Hepatocyte (in vitro differentiated cells): ENCODE data around the gene LRRC1. TPM values are rescaled to one million over a fixed set of nuclear protein-coding genes. Genes with fewer than 3 reads are reported as not detected.

Source experiments
- DNase-seq: peaks from one replicate; pipeline ENCODE4 v3.0.0-alpha.2; 2016; ENCODE audit warnings: low spot score
- H2AFZ ChIP-seq: fragments of 200-600 bp; sonication (generic); 2 replicates; pipeline ENCODE4 v1.6.0; 2016; ENCODE audit warnings: antibody characterized with exemption, mild to moderate bottlenecking
- H3K27ac ChIP-seq: fragments of 200-600 bp; sonication (generic); 2 replicates; pipeline ENCODE4 v1.5.1; 2016; ENCODE audit warnings: mild to moderate bottlenecking
- H3K27me3 ChIP-seq: fragments of 200-600 bp; sonication (generic); 2 replicates; pipeline ENCODE4 v1.6.1; 2016
- H3K36me3 ChIP-seq: fragments of 200-600 bp; sonication (generic); replicated peaks from 2 replicates; pipeline ENCODE4 v1.5.1; 2016; ENCODE audit warnings: low read depth; ENCODE audit not compliant: insufficient read depth
- H3K4me1 ChIP-seq: fragments of 200-600 bp; sonication (generic); 2 replicates; pipeline ENCODE4 v1.5.1; 2016; ENCODE audit warnings: mild to moderate bottlenecking, moderate library complexity; ENCODE audit not compliant: insufficient read depth
- H3K4me2 ChIP-seq: fragments of 200-600 bp; sonication (generic); 2 replicates; pipeline ENCODE4 v1.6.0; 2016
- H3K4me3 ChIP-seq: fragments of 200-600 bp; sonication (generic); 2 replicates; pipeline ENCODE4 v1.5.1; 2016; ENCODE audit warnings: mild to moderate bottlenecking
- H3K79me2 ChIP-seq: fragments of 200-600 bp; sonication (generic); 2 replicates; pipeline ENCODE4 v1.6.0; 2017; ENCODE audit warnings: mild to moderate bottlenecking
- H3K9me2 ChIP-seq: fragments of 200-600 bp; sonication (generic); replicated peaks from 2 replicates; pipeline ENCODE4 v1.6.0; 2017; ENCODE audit warnings: mild to moderate bottlenecking; ENCODE audit not compliant: insufficient read depth
- H3K9me3 ChIP-seq: fragments of 200-600 bp; sonication (generic); 2 replicates; pipeline ENCODE4 v1.5.1; 2016; ENCODE audit warnings: low read depth, mild to moderate bottlenecking
- H4K20me1 ChIP-seq: fragments of 200-600 bp; sonication (generic); 2 replicates; pipeline ENCODE4 v1.6.0; 2016; ENCODE audit warnings: mild to moderate bottlenecking; ENCODE audit not compliant: insufficient read depth, poor library complexity, severe bottlenecking
- EZH2 ChIP-seq: fragments of 200-600 bp; sonication (generic); IDR thresholded peaks from 2 replicates; pipeline ENCODE4 v1.6.1; 2016; ENCODE audit warnings: antibody characterized with exemption, mild to moderate bottlenecking, borderline replicate concordance
- EZH2phosphoT487 ChIP-seq: fragments of 200-600 bp; sonication (generic); IDR thresholded peaks from one replicate; pipeline ENCODE4 v1.6.1; 2018; ENCODE audit warnings: antibody characterized with exemption, mild to moderate bottlenecking, low read depth, moderate library complexity; ENCODE audit not compliant: unreplicated experiment, severe bottlenecking
- WGBS: methylation state at CpG from one replicate; pipeline ENCODE4 v1.1.6; 2016; ENCODE audit warnings: low lambda C conversion rate; ENCODE audit errors: missing lambda C conversion rate; 5-methylcytosine and 5-hydroxymethylcytosine counted together
- polyA plus RNA-seq: library from polyadenylated mRNA; unstranded; fragments of >200 nt; fragmentation: Nextera tagmentation; extraction: Ambion mirVana; gene quantifications from 2 replicates; pipeline ENCODE4 v1.2.1, GENCODE V29; 2016
- total RNA-seq: library from RNA; depleted of rRNA; stranded (reverse); fragments of >200 nt; gene quantifications from 2 replicates; pipeline ENCODE4 v1.2.3, GENCODE V29; 2014
- TF ChIP-seq, protein P1 (sequence below): fragments of 200-600 bp; sonication (generic); IDR thresholded peaks from 2 replicates; pipeline ENCODE4 v1.5.1; 2016; ENCODE audit warnings: antibody characterized with exemption, mild to moderate bottlenecking; ENCODE audit not compliant: poor library complexity

The LRRC1 gene
- total and polyA plus RNA-seq, 2 experiments from 2014 or later = 54.3 to 61.4 TPM

DNA sequence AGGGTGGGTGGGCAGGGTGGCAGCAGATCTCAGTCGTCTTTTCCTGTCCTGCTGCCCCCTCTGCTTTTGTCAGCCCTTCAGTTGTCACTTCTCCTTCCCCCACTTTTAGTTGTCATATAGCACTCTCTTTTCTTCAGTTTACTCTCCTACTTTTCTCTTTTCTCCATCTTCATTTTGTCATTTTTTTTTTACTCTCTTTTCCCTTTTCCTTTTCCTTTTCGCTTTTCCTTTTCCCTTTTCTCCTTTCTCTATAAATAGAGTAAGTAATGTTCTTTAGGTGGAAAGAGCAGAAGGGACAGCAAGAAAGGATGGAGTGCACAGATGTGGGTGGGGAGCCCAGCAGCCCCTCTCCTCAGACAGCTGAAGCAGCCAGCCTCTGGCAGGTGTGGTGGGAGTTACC lies 108.6 kb downstream of the LRRC1 start:
- H3K27me3 ChIP-seq = no peaks in the 10 kb centered on the region
- no peaks in the 10 kb centered on the region for H3K9me2 ChIP-seq
- no peak overlapping the region for H3K4me3 ChIP-seq
- 89% methylated on average over 2 of the region's 2 CpGs for WGBS
- no peak overlapping the region for H2AFZ ChIP-seq
- TF ChIP-seq, protein P1, sequence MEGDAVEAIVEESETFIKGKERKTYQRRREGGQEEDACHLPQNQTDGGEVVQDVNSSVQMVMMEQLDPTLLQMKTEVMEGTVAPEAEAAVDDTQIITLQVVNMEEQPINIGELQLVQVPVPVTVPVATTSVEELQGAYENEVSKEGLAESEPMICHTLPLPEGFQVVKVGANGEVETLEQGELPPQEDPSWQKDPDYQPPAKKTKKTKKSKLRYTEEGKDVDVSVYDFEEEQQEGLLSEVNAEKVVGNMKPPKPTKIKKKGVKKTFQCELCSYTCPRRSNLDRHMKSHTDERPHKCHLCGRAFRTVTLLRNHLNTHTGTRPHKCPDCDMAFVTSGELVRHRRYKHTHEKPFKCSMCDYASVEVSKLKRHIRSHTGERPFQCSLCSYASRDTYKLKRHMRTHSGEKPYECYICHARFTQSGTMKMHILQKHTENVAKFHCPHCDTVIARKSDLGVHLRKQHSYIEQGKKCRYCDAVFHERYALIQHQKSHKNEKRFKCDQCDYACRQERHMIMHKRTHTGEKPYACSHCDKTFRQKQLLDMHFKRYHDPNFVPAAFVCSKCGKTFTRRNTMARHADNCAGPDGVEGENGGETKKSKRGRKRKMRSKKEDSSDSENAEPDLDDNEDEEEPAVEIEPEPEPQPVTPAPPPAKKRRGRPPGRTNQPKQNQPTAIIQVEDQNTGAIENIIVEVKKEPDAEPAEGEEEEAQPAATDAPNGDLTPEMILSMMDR = no peak
- TF ChIP-seq EZH2 = no peak
- no peak for TF ChIP-seq EZH2phosphoT487
- peaks cover 4% of the 10 kb centered on the region for H3K36me3 ChIP-seq
- H3K4me1 ChIP-seq = no peaks in the 10 kb centered on the region
- H4K20me1 ChIP-seq = no peaks in the 10 kb centered on the region
- DNase-seq = no peak
- H3K27ac ChIP-seq = no peak overlapping the region
- no peaks in the 10 kb centered on the region for H3K9me3 ChIP-seq
- H3K79me2 ChIP-seq = no peaks in the 10 kb centered on the region
- H3K4me2 ChIP-seq = no peak overlapping the region

DNA sequence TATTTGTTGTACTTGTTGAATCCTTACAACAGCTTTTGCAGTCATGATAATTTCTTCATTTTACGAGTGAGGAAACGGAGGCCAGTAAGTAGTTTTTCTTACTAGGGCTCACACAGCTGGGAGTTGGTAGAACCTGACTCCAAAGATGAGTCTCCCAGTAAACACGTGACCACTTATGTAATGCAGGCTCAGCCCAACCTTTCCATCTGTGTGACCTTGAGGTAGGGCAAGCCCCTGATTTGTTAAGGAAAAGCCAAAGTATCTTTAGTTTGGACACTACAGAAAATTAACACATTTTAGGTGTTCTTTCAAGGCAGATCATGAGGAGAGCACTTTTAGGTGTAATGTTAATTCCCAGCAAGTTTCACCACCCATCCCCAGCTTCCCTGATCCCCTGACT lies 111.3 kb downstream of the LRRC1 start:
- no peak for TF ChIP-seq EZH2phosphoT487
- TF ChIP-seq, protein P1 = no peak
- no peak for TF ChIP-seq EZH2
- Histone ChIP-seq H3K4me1 (no peaks in the 10 kb centered on the region), H3K27ac (no peak overlapping the region), H3K4me2 (no peak overlapping the region), H3K9me2 (no peaks in the 10 kb centered on the region), H3K9me3 (no peaks in the 10 kb centered on the region), H3K4me3 (no peak overlapping the region), H3K27me3 (no peaks in the 10 kb centered on the region), H4K20me1 (no peaks in the 10 kb centered on the region), H2AFZ (no peak overlapping the region), H3K79me2 (no peaks in the 10 kb centered on the region), H3K36me3 (peaks cover 4% of the 10 kb centered on the region)
- DNase-seq = no peak
- WGBS = 74% methylated on average over 3 of the region's 3 CpGs

DNA sequence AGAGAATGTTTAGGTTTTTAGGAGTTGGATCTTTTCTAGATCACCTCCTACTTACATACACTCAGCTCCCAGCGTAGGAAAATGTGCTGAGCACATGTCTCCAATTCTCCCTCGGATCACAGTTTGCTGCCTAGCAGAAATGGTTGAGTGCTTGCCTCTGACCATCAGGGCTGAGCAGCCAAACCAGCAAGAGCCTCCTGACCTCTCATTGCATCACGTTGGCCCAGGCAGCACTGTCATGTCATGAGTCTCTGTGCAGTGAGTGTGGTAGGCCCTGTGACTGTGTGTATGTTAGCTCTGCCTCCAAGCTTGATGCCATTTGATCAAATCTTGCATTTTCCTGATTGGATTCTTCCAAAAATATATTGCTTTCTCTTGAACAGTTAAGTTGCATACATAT lies 112.0 kb downstream of the LRRC1 start:
- no peaks in the 10 kb centered on the region for H3K9me2 ChIP-seq

More for the DNA sequence above, 112.0 kb downstream of the LRRC1 start:
- Histone ChIP-seq H3K4me2 (no peak overlapping the region), H3K27ac (no peak overlapping the region), H3K36me3 (peaks cover 4% of the 10 kb centered on the region), H2AFZ (no peak overlapping the region), H4K20me1 (no peaks in the 10 kb centered on the region), H3K4me1 (no peaks in the 10 kb centered on the region), H3K4me3 (no peak overlapping the region), H3K27me3 (no peaks in the 10 kb centered on the region), H3K79me2 (no peaks in the 10 kb centered on the region), H3K9me3 (no peaks in the 10 kb centered on the region)
- WGBS = 84% methylated on average over 3 of the region's 3 CpGs
- TF ChIP-seq, protein P1 = no peak
- TF ChIP-seq EZH2phosphoT487 (no peak), EZH2 (no peak)
- DNase-seq = no peak
